HK-2 (cell line): ENCODE measurements around the gene EPM2AIP1.
"Not testable (repeated sequence)": the region's sequence is repeated elsewhere in the genome, so short reads cannot be mapped to it uniquely, and the experiment has no call there.

ENCODE experiments used
- DNase-seq: peaks from one replicate; pipeline ENCODE4 v3.0.0-alpha.2; 2018; ENCODE audit not compliant: unreplicated experiment

Gene EPM2AIP1

GRCh38 chr3:36993326-36994283 lies 674 bp upstream of the EPM2AIP1 start, which contains the start of gene MLH1:
MLH1 (plus strand) TSS chr3:36993518; CDS start chr3:36993548, 30 bp downstream.
- DNase-seq, result peak; percentile 84

DNA sequence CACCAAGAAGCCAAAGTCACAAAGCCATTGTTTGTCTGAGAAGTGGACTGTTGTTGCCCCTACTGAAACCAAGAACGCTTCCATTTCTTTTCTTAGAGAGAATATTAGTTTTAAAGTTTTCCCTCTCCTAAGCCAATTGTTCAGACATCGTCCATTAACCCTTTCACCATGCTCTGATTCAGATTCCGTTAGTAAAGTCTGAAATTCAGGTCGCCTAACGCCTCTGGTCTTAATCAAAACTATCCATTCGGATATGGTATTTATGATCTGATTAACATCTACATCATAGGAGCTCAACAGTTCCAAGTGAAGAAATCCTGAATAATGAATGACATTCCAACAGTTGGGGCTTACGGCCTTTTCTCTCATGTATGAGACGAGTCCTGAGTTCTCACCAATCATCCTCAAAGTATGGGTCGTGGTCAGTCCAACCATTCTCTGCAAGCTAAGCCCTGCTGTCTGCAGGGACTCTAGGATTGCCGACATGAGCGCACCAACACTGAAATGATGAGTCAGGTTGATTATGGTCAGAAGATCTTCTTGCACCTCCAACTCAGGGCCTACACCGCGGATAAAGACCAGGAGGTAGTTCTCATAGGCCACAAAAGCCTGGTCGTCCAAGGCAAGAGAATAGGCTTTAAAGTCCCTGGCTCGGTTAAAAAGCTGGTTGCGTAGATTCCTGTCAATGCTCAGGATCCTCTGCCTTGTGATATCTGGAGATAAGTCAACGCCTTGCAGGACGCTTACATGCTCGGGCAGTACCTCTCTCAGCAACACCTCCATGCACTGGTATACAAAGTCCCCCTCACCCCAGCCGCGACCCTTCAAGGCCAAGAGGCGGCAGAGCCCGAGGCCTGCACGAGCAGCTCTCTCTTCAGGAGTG lies 767 bp downstream of the EPM2AIP1 start:
- DNase-seq, result no peak

GRCh38 chr3:36991147-36991546 lies 1.8 kb downstream of the EPM2AIP1 start:
- no peak for DNase-seq

GRCh38 chr3:36989568-36989967 lies 3.4 kb downstream of the EPM2AIP1 start:
- no peak for DNase-seq

GRCh38 chr3:36989005-36989404 lies 3.9 kb downstream of the EPM2AIP1 start:
- DNase-seq, result no peak

DNA sequence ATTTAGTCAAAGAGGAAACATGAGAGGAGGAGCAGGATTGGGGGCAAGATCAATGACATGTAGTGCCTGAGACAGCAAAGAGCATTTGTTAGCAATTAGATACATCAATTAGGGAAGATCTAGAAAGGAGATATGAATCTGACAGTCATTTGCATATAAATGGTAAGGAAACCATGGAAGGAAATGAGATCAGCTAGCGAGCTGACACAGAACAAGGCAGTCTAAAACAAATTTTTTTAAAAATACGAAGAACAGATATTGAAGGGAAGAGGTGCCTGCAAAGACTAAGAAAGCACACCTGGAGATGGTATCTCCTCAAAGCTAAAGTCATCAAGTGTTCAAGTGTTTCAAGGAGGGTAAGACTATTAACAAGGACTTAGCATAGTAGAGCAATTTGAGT lies 4.6 kb downstream of the EPM2AIP1 start:
- DNase-seq, result no peak

GRCh38 chr3:36981006-36981405 lies 11.9 kb downstream of the EPM2AIP1 start:
- no peak for DNase-seq

DNA sequence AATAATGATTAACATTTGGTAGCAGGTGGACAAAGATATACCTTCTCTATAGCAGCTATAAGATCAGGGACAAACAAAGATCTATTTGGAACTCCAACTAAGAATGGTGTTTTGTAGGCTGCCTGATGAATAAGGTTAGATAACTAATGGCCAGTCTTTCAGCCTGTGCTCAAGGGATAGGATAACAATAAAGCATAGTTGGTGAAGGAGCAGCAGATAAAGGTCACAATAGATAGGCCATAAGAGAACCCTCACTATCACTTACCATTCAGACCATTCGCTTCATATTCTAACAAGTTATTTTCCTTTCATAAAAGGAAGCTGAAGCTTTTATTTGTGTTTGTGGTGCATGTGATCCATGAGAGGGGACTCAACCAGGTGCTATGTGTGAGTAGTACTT lies 19.8 kb downstream of the EPM2AIP1 start:
- DNase-seq, result no peak

GRCh38 chr3:36972163-36972562 lies 20.8 kb downstream of the EPM2AIP1 start:
- no peak for DNase-seq

DNA sequence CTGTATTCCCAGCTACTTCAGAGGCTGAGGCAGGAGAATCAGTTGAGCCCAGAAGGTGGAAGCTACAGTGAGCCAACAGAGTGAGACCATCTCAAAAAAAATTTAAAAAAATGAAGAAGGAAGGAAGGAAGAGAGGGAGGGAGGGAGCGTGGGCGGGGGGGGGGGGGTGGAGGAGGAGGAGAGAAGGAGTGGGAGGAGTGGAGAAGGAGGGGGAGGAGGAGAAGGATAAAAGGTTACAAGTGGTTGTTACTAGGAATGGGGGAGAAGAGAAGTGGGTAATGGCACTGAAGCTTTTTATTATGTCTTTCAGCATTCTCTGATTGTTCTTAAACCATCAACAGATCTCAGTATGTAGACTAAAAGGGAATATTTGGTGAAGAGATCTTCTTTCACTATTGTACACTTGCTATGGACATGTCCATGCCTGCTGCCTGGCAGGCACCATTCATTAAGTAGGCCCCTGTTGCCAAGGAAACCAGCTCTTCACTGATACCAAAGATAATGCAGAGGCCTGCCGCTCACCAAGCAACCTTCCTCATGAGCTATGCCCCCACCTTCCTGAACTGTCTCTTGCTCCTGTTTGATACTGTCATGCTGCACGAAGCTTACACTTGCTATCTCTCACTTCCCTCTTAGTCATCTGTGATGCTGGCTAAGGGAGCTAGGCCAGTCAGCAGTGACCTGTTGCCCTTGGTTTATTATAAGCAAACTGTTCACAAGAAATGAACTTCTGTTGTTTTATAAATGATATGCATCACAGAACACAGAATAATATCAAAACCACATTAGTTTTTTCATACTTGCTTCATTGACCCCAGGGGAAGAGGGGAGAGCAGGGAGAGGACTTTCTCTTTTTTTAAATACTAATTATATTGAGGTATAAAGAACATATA lies 23.1 kb downstream of the EPM2AIP1 start:
- peak; percentile 7 for DNase-seq

- no peak for DNase-seq
Measured at GRCh38 chr3:36969085-36969484, 23.8 kb downstream of the EPM2AIP1 start.

GRCh38 chr3:36965440-36965839 lies 27.5 kb downstream of the EPM2AIP1 start:
- DNase-seq, result no peak

DNA sequence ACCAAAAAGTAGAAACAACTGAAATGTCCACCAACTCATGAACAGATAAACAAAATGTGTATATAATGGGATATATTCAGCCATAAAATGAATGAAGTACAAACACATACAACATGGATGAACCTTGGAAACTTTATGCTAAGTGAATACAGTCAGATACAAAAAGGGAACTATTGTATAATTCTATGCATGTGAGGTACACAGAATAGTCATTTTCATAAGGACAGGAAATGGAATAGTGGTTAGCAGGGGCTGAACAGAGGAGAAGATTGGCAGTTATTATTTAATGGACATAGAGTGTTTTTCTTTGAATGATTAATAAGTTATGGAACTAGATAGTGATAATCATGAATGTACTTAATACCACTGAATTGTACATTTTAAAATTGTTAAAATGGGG lies 28.1 kb downstream of the EPM2AIP1 start:
- no peak for DNase-seq

DNA sequence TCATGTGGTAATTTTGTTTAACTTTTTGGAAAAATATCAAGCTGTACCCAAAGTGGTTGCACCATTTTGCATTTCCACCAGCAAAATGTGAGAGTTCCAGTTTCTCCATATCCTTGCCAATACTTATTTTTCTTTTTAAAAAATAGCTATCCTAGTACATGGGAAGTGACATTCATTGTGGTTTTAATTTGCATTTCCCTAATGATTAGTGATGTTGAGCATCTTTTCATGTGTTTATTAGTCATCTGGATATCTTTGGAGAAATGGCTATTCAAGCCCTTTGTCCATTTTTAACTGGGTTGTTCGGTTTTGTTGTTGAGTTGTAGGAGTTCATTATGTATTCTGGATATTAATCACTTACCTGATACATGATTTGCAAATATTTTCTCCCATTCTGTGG lies 28.6 kb downstream of the EPM2AIP1 start:
- no peak for DNase-seq

DNA sequence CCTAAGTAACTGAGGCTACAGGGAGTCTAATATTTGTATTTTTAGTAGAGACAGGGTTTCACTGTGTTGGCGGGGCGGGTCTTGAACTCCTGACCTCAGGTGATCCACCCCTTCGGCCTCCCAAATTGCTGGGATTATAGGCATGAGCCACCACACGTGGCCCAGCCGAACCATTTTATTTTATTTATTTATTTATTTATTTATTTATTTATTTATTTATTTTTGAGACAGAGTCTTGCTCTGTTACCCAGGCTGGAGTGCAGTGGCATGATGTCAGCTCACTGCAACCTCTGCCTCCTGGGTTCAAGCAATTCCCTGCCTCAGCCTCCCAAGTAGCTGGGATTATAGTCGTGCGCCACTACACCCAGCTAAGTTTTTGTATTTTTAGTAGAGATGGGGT lies 29.9 kb downstream of the EPM2AIP1 start:
- not testable (repeated sequence) for DNase-seq

DNA sequence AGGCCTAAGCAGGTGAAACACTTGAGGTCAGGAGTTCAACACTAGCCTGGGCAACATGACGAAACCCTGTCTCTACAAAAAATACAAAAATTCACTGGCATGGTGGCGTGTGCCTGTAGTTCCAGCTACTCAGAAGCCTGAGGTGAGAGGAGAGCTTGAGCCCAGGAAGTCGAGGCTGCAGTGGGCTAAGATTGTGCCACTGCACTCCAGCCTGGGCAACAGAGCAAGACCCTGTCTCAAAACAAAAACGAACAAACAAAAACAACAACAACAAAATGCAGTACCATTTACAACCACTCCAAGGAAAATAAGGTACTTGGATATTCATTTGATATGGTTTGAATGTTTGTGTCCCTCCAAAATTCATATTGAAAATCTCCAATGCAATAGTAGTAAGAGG lies 32.4 kb downstream of the EPM2AIP1 start:
- no peak for DNase-seq

GRCh38 chr3:36959821-36960220 lies 33.1 kb downstream of the EPM2AIP1 start:
- DNase-seq, result no peak

DNA sequence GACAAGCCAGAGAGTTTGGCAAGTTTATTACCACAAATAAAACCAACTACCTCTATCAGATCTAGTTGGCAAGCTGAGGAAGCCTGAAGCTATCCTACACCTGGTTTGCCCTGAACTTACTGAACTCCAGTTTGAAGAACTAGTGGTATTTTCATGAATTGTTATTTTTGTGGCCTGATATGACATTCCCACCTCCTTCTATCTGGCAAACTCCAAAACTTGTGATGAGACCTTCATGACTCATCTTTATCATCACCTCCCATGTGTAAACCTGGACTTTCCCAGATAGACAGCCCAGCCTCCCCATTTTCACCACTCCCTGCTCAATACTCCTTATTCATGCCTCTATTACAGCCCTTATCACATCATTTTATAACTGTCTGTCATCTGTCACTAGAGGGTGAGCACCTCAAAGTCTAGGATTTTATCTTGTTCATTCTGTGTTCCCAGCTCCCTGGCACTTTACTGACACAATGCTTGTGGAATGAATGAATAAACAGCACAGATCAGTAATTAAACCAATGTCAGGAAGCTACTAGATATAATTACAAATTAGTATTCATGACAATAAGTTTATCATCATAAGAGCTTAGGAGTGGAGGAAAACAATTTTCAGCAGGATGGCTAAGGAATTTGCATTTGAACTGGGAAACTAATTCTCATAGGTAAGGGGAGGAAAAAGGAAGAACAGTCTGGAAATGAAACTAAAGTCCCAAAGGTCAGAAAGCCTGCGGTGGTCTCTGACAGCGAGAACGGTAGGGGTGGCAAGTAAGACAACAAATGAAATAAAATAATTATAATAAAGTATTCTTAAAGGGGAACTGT lies 34.9 kb downstream of the EPM2AIP1 start:
- DNase-seq, result peak; percentile 11

GRCh38 chr3:36957063-36957462 lies 35.9 kb downstream of the EPM2AIP1 start:
- no peak for DNase-seq

DNA sequence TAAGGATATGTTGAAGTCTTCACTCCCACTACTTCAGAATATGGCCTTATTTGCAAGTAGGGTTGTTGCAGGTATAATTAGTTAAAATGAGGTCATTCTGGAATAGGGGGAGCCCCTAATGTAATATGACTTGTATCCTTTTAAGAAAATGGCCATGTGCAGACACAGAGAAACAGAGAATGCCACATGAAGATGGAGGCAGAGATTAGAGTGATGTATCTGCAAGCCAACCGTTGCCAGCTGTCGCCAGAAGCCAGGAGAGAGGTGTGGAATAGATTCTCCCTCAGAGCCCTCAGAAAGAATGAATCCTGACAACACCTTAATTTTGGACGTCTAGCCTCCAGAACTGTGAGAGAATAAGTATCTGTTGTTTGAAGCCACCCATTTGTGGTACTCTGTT lies 36.8 kb downstream of the EPM2AIP1 start:
- DNase-seq, result no peak
